ENCODE data around the gene ZNF552.
"Not testable (repeated sequence)": the region's sequence is repeated elsewhere in the genome, so short reads cannot be mapped to it uniquely, and the experiment has no call there.

Gene ZNF552

DNA sequence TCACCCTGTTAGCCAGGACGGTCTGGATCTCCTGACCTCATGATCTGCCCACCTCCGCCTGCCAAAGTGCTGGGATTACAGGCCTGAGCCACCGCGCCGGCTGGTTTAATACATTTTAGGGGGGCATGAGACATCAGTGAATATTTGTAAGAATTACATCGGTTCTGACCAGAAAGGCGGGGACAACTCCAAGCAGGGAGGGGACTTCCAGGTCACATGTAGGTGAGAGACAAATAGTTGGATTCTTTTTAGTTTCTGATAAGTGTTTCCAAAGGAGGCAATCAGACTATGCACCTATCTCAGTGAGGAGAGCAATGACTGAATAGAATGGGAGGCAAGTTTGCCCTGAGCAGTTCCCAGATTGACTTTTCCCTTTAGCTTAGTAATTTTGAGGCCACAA, 3.7 kb upstream of the ZNF552 start:
- DNase-seq (ENCODE audit: low spot score): no peak

GRCh38 chr19:57817976-57818375, 3.3 kb upstream of the ZNF552 start:
- DNase-seq (ENCODE audit: low spot score): no peak

DNA sequence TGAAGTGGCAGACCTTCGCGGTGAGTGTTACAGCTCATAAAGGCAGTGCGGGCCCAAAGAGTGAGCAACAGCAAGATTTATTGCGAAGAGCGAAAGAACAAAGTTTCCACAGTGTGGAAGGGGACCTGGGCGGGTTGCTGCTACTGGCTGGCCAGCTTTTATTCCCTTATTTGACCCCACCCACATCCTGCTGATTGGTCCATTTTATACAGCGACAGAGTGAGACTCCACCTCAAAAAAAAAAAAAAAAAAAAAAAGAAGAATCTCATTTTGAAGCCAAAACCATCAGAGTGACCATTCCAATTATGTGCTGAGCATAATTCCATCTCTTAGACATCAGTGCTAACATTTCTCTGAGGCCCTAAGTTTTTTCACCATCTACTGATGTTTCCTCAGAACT, 1.9 kb upstream of the ZNF552 start:
- no peak for DNase-seq (ENCODE audit: low spot score)

DNA sequence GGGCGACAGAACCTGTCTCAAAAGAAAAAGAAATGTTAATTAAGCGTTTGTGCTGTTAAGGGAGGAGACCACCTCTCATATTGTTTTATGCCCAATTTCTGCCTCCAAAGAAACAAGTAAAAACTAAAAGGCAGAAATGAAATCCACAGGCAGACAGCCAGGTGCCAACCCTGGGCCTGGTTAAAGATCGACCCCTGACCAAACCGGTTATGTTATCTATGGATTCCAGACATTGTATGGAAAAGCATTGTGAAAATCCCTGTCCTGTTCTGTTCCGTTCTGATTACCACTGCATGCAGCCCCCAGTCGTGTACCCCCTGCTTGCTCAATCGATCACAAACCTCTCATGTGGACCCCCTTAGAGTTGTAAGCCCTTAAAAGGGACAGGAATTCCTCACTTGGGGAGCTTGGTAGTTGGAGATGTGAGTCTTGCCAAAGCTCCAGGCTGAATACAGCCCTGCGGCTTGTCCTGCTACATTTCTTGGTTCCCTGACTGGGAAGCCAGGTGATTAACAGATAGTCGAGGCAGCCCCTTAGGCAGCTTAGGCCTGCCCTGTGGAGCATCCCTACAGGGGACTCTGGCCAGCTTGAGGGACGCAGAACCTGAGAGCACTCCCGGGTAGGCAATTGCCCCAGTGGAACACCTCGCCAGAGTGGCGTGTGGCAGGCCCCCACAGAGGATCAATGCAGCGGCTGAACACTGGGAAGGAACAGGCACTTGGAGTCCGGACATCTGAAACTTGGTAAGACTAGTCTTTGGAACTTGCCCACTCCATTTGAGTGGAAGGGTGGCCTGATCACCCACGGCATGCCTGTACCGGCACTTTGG, 748 bp upstream of the ZNF552 start:
- DNase-seq (ENCODE audit: low spot score): no peak

- no peak for DNase-seq (ENCODE audit: low spot score)
Observed at GRCh38 chr19:57813919-57814504, 701 bp downstream of the ZNF552 start.

DNA sequence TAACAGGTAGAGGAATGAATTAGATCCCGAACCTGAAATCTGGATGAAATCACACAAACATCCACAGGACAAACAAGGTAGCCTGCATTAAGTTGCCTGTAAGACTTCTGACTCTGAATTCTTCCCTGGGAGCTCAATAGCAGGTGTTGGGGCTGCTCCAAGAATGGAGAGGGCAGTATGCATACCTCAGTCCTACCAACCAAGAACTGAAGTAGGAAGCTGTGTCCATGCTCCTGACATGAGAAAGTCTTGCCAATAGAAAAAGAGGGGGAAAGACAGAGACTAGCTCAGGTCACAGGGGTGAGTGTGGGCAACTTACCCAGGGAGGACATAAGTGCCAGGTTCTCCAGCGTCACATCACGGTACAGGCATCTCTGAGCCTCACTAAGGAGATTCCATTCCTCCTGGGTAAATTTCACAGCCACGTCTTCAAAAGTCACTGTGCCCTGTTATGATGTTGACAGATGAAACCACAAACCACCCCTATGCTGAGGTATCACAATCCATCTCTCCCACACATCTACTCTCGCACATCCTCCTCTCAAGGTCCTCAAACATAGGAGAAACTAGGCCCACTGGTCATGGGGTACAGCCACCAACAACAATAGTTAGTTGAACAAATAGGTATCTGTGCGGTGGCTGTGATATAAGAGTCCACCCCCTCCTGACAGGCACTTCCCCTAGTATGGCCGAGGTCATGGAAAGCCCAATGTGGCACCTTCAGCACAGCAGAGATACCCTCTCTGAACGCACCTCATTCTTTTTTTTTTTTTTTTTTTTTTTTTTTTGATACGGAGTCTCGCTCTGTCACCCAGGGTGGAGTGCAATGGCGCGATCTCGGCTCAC, 1.5 kb downstream of the ZNF552 start:
- DNase-seq (ENCODE audit: low spot score): not testable (repeated sequence)

DNA sequence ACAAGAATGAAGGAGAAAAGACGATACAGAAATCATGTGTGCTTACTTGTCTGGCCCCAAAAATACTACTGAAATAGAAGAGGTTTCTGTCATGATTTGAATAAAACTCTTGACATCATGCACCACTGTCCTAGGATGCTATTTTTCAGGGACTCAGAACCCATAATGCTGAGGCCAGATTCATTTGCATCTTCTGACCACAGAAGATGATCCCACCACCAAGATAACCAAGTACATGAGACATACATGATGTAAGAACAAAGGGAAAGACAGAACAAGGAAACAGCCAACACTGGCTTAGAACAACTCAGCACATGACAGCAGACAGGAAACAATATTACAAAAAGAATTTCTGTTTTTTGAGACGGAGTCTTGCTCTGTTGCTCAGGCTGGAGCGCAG, 2.5 kb downstream of the ZNF552 start:
- no peak for DNase-seq (ENCODE audit: low spot score)

GRCh38 chr19:57810410-57811295, 4.1 kb downstream of the ZNF552 start:
- DNase-seq (ENCODE audit: low spot score): not testable (repeated sequence)

DNA sequence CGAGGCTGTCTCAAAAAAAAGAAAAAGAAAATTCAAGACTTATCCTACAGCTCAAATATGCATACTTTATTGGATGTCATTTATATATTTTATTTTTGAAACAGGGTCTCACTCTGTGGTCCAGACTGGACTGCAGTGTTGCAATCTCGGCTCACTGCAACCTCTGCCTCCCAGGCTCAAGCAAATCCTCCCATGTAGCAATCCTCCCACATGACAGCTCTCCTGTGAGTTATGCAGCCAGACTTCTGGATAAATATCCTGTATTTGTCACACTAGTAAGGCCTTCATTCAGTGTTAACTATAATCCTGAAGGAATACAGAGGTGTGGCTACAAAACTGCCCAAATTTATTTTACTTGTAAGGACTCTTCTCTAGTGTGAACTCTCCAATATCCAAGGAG, 7.2 kb downstream of the ZNF552 start:
- DNase-seq (ENCODE audit: low spot score): no peak

- no peak for DNase-seq (ENCODE audit: low spot score)
Observed at GRCh38 chr19:57803594-57804325, 11.0 kb downstream of the ZNF552 start.

- no peak for DNase-seq (ENCODE audit: low spot score)
Observed at GRCh38 chr19:57803265-57803593, 11.5 kb downstream of the ZNF552 start.

GRCh38 chr19:57802269-57802668, 12.4 kb downstream of the ZNF552 start:
- no peak for DNase-seq (ENCODE audit: low spot score)

GRCh38 chr19:57800696-57801095, 14.0 kb downstream of the ZNF552 start:
- DNase-seq (ENCODE audit: low spot score): no peak

GRCh38 chr19:57796580-57796979, 18.1 kb downstream of the ZNF552 start:
- DNase-seq (ENCODE audit: low spot score): not testable (repeated sequence)

GRCh38 chr19:57789288-57789687, 25.4 kb downstream of the ZNF552 start:
- no peak for DNase-seq (ENCODE audit: low spot score)

DNA sequence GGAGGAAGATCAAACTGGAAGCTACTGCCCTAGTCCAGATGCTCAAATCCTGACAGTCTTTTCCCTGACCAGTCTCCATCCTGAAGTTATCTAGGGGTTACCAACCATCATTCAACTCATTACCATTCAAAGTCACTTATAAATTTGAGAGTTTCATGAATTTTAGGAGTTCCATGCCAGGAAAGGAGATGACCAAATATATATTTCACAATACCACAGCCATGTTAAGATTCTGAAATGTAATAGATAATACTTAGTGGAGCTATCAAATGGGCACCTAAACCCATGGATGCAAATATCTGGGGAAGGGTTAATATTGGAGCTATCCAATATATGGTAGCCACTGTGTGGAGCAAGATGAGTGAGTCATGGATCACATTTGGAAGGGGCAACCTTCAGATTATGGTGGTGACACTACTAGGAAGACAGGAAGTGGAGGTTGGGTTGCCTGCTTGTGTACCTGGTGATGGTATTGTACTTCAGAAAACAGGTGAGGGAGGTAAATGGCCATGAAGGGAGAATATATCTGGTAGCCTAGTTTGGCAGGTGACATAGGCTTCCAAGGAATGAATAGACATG, 26.5 kb downstream of the ZNF552 start:
- DNase-seq (ENCODE audit: low spot score): no peak

DNA sequence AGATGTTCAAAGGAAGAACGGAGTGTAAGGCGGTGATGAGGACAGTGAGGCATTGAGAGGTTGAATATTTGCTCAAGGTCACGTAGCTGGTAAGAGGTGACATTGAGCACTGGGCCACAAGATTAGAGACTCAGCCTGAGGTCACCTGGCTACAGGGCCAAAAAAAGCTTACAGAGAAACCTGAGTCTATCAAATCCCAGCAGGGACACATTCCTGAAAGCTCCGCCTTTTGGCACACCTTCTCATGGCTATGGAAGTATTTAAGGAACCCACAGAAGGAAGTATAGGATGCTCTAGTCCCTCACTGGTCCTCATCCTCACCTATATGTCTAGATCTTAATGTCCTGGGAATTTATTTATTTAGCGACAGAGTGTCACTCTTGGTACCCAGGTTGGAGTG, 27.8 kb downstream of the ZNF552 start:
- DNase-seq (ENCODE audit: low spot score): no peak

DNA sequence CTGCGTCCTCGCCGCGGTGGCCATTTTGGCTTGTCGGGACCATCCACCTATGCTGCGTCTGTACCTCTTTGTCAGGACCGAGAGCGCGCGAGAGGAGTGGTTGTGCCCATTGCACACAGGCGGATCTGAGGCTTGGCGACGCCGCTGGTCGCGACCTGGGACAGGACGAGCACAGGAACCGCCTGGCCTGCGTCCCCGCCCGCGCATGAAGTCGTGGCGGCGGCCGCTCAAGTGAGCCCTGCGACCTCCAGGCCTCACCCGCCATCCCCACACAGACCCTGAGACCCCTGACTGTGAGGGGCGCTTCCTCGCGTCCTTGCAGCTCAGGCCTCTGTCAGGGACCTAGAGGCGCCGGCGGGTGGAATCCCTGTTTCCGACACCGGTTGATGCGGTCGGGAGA, 28.4 kb downstream of the ZNF552 start:
- no peak for DNase-seq (ENCODE audit: low spot score)

DNA sequence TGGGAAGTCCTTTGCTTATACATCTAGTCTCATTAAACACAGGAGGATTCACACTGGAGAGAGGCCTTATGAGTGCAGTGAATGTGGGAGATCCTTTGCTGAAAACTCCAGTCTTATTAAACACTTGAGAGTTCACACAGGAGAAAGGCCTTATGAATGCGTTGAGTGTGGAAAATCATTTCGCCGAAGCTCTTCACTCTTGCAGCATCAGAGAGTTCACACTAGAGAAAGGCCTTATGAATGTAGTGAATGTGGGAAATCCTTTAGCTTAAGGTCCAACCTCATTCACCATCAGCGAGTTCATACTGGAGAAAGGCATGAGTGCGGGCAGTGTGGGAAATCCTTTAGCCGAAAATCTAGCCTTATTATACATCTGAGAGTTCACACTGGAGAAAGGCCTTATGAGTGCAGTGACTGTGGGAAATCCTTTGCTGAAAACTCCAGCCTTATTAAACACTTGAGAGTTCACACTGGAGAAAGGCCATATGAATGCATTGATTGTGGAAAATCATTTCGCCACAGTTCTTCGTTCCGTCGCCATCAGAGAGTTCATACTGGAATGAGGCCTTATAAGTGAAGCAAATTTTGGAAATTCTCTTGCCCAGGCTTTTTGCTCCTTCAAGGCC, 35.4 kb downstream of the ZNF552 start:
- no peak for DNase-seq (ENCODE audit: low spot score)

DNA sequence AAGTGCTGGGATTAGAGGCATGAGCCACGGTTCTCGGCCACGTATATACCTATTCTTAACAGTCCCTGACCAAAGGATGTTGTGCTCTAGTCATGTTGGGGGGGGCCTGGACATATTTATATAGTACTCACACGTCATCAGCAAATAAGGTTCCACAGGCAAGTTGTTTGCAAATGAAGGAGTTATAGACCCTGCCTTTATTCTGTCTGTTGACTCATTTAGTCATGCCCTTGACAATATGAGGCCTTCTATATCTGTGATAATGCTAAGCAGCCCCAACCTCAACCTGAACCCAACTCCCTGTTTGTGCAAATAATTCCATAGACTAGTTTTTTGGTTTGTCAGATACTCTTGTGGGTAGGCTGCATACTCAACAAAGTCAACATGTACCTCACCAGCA, 36.4 kb downstream of the ZNF552 start:
- no peak for DNase-seq (ENCODE audit: low spot score)
